Epidermal melanocyte (primary cell): ENCODE measurements around the gene TCFL5.
A peak's percentile ranks its signal among the peaks of the same experiment; 100 is the strongest.

Experiments used
- DNase-seq: peaks from one replicate; pipeline ENCODE4 v3.0.0; 2011; ENCODE audit warnings: low spot score; ENCODE audit not compliant: insufficient read length

The TCFL5 gene

GRCh38 chr20:62896526-62896925 lies 34.9 kb upstream of the TCFL5 start:
- no peak for DNase-seq

- DNase-seq: no peak
These were observed 33.9 kb upstream of the TCFL5 start for GRCh38 chr20:62895539-62895938.

DNA sequence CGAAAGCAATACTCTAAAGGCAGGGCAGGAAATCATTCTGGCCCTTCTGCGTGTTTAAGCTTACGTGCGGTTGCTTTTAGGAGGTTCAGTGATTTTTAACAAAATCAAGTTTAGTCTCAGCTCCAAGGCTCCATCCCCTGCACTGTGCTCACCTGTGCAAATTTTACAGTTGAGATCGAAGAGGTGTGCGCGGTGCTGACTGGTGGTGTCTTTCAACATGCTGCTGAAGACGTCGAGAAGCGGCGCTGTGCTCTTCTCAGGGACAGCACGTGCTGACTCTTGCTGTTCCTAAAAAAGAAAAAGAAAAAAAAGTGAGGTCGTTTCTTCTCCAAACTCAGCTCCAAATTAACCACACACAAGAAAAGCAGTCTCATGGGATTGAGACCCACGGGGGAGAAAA lies 32.6 kb upstream of the TCFL5 start:
- DNase-seq: no peak

GRCh38 chr20:62893700-62894099 lies 32.1 kb upstream of the TCFL5 start:
- DNase-seq: no peak

GRCh38 chr20:62892348-62893304 lies 31.0 kb upstream of the TCFL5 start:
- DNase-seq: no peak

GRCh38 chr20:62891111-62891510 lies 29.5 kb upstream of the TCFL5 start:
- DNase-seq: peak; percentile 65

- no peak for DNase-seq
These were observed 28.8 kb upstream of the TCFL5 start for GRCh38 chr20:62890444-62890843.

DNA sequence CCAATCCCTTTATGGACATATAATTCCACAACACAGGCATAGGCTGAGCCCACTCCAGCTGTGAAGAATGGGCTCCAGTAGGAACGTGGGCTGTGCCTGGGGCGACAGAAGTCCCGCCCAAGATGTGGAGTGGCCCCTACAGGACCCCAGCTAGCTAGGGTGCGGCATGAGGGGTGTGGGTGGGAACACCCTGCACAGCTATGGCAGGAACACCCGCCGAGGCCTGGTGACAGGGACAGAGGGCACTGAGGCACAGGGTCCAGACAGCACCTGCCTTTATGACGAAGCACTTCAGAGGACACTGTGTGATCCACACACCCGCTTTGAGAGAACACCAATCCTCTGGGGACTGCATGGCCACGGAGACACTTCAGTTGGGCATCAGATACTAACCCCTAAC lies 28.2 kb upstream of the TCFL5 start:
- no peak for DNase-seq

DNA sequence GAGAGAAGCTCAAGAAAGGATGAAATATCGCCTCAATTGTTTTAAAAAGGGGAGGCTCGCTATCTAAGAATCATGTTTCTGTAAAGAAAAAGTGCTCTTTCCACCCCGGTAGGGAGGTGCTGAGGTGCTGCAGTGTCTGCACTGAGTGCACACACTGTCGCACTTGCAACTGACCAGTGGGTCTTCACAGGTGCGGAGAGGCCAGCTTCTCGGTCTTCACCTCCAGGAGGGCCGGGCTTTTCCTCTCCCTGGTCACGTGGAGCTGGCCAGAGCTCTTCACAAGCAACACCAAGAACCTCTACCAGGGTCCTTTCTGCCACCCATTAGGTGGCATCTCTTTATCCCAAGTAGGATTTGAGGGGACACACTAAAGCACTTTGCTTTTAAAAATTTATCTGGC lies 27.8 kb upstream of the TCFL5 start:
- DNase-seq: no peak

- no peak for DNase-seq
These were observed 27.3 kb upstream of the TCFL5 start for GRCh38 chr20:62888910-62889309.

DNA sequence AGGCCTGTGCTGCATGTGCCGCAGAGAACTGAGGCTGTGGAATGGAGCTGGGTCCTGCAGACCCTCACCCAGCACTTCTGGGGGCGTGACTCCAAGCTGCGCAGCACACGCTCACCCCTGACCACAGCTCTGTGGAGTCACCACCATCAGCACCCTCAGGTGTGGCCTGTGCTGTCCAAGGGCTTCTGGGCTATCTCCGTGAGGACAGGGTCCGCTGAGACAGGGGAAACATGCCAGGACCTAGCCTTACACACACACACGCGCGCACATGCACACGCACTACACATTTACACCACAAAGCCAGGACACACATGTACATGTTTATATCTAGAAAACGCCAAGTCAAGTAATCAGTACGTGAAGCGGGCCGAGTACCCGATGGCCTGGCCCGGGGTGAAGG lies 26.8 kb upstream of the TCFL5 start:
- no peak for DNase-seq

DNA sequence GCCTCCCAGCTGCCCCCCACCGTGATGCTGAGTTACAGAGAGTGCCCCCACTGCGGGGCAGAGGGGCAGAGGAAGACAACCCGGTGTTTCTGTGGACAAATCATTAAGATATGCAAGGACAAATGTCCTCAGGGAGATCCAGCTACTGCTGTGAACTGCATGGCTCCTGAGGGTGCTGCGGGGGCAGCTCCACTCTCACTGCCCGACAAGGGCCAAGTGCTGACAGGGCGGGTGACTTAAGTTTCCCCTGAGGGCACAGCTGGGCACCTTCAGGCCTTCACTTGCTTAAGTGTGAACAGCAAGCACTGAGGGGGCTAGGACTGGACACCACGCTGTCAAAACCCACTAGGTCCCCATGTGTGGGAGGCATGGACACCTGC lies 26.2 kb upstream of the TCFL5 start:
- DNase-seq: no peak

GRCh38 chr20:62887152-62887859 lies 25.7 kb upstream of the TCFL5 start:
- DNase-seq: peak; percentile 80

DNA sequence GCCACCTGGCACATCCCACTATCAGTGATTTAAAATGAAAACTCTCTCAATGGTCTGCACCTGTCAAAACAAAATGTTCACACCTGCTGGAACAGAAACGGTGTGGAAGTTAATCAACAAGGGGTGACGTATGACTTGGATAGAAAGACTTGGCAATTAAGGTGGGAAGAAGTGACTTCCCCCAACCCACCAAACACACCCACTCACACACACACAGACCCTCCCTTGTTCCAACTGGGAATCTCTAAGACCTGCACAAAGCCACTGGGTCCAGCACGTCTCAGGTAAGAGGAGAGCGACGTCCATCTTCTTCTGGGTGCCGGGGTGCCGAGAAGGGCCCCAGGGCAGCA lies 25.1 kb upstream of the TCFL5 start:
- DNase-seq: no peak

- no peak for DNase-seq
These were observed 24.5 kb upstream of the TCFL5 start for GRCh38 chr20:62885896-62886708.

DNA sequence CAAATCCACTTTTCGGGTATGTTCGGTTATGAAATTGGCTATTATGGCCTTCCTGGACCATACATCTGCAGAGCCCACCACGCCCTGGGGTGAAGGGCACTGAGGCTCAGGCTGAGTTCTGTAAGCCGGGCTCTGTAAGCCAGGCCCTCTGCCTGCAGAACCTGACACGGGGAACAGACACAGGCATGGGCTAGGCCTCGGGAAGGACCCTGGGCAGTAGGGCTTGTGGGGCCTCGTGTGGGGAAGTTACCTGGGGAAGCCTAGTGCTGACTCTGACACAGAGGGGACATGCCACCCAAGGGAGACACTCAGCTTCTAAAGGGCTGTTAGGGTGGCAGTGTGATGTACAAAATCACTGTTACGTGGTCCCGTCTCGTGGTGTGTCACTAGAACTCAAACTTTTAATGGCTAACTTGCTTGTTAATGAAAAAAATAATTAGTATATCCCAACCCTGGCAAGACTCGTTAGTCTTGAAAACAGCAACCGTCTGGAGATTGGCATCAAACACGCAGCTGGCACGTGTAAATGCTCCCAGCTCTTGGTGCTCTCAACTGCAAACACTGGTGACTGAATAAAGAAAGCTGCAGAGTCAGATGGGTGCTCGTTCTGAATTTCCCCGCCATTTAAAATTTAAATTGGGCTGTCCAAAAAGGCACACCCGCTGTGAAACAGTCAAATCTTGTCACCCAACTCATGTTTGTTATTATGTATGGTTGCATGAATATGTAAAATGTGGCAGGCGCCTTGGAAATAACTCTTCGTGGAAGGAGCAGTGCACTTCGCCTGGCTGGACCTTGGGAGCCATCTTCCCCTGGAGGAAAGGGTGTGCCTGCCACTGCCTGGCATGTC lies 23.6 kb upstream of the TCFL5 start:
- no peak for DNase-seq

DNA sequence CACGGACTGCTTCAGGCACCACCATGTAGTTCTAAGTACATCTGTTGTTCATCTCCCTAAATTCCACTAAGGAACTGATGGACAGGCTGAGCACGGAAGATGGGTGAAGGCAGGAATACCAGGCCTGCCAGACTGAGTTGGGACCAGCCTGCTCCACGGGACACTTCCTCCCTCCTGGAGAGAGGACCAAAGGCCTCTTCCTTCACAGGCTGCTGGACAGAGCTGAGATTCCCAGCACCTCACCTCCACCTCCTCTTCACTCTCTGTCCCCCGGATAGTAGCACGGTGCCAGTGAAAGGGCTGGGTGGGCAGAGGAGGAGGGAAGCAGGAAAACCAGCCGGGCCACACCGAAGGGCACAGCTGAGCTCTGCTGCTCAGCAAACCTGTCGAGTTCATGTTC lies 22.9 kb upstream of the TCFL5 start:
- DNase-seq: no peak

- DNase-seq: no peak
These were observed 20.8 kb upstream of the TCFL5 start for GRCh38 chr20:62882426-62882825.

- DNase-seq: no peak
These were observed 20.2 kb upstream of the TCFL5 start for GRCh38 chr20:62881662-62882395.

- DNase-seq: no peak
These were observed 19.5 kb upstream of the TCFL5 start for GRCh38 chr20:62880935-62881661.
